ENCODE results near the gene PBX3.

DNA sequence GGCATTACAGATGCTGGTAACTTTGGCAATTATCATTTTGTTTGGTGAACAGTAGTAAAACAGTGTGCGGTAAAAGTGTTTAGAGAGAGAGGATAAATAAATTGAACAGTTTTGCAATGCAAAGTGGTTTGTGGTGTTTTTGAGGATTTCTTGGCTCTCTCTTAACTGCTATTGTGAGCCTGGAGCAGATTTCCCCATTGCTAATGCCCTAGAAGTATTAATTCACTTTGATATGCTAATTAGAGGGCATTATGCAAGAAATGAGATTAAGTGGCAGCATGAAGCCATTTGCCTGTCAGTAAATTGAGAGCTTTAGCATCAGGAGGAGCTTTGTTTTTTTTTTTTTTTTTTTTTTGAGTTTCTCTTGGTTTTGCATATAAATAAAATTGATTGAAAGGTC, 8.2 kb downstream of the PBX3 start:
- TF ChIP-seq, protein P1, sequence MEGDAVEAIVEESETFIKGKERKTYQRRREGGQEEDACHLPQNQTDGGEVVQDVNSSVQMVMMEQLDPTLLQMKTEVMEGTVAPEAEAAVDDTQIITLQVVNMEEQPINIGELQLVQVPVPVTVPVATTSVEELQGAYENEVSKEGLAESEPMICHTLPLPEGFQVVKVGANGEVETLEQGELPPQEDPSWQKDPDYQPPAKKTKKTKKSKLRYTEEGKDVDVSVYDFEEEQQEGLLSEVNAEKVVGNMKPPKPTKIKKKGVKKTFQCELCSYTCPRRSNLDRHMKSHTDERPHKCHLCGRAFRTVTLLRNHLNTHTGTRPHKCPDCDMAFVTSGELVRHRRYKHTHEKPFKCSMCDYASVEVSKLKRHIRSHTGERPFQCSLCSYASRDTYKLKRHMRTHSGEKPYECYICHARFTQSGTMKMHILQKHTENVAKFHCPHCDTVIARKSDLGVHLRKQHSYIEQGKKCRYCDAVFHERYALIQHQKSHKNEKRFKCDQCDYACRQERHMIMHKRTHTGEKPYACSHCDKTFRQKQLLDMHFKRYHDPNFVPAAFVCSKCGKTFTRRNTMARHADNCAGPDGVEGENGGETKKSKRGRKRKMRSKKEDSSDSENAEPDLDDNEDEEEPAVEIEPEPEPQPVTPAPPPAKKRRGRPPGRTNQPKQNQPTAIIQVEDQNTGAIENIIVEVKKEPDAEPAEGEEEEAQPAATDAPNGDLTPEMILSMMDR (optimal IDR thresholded peaks at IDR 0.05 in 1 of 3, IDR thresholded peaks at IDR 0.05 in 1 of 3, conservative IDR thresholded peaks at IDR 0.05 in 1 of 3; ENCODE audit: extremely low read depth in 1 of 3, insufficient read depth in 2 of 3, low read length in 3 of 3) = no peak
- TF ChIP-seq EZH2 (IDR thresholded peaks at IDR 0.05; ENCODE audit: low read length) = no peak
